IPS DF 4.7 (cell line): ENCODE data around the gene PRR5L.

Experiments used
- DNase-seq: peaks from one replicate; pipeline ENCODE4 v3.0.0-alpha.2; 2013; ENCODE audit warnings: low spot score; ENCODE audit errors: extremely low read depth

Gene PRR5L

GRCh38 chr11:36432738-36433137 is 136.7 kb downstream of the PRR5L start:
- DNase-seq, result no peak

GRCh38 chr11:36436064-36436463 is 140.0 kb downstream of the PRR5L start:
- DNase-seq, result no peak

GRCh38 chr11:36436589-36436988 is 140.5 kb downstream of the PRR5L start:
- DNase-seq, result no peak

GRCh38 chr11:36437413-36437812 is 141.3 kb downstream of the PRR5L start:
- no peak for DNase-seq

GRCh38 chr11:36438126-36438525 is 142.0 kb downstream of the PRR5L start:
- no peak for DNase-seq

- DNase-seq, result no peak
Observed at GRCh38 chr11:36441610-36442208, 145.6 kb downstream of the PRR5L start.

GRCh38 chr11:36443661-36444060 is 147.6 kb downstream of the PRR5L start:
- no peak for DNase-seq

GRCh38 chr11:36446135-36446534 is 150.0 kb downstream of the PRR5L start:
- DNase-seq, result no peak

- no peak for DNase-seq
Observed at GRCh38 chr11:36447514-36447913, 151.4 kb downstream of the PRR5L start.

- no peak for DNase-seq
Observed at GRCh38 chr11:36447947-36448346, 151.9 kb downstream of the PRR5L start.

- DNase-seq, result no peak
Observed at GRCh38 chr11:36449561-36450096, 153.5 kb downstream of the PRR5L start.

- no peak for DNase-seq
Observed at GRCh38 chr11:36450110-36450572, 154.1 kb downstream of the PRR5L start.

GRCh38 chr11:36451045-36451444 is 155.0 kb downstream of the PRR5L start:
- DNase-seq, result no peak

- DNase-seq, result no peak
Observed at GRCh38 chr11:36451681-36452080, 155.6 kb downstream of the PRR5L start.

- DNase-seq, result no peak
Observed at GRCh38 chr11:36452236-36452940, 156.3 kb downstream of the PRR5L start.

- no peak for DNase-seq
Observed at GRCh38 chr11:36452961-36453360, 156.9 kb downstream of the PRR5L start.

- DNase-seq, result no peak
Observed at GRCh38 chr11:36453678-36454077, 157.6 kb downstream of the PRR5L start.

GRCh38 chr11:36454551-36454940 is 158.5 kb downstream of the PRR5L start:
- DNase-seq, result no peak

- DNase-seq, result no peak
Observed at GRCh38 chr11:36454941-36455631, 159.0 kb downstream of the PRR5L start.

- no peak for DNase-seq
Observed at GRCh38 chr11:36455658-36456111, 159.6 kb downstream of the PRR5L start.

- DNase-seq, result no peak
Observed at GRCh38 chr11:36456156-36456555, 160.1 kb downstream of the PRR5L start.
